BLaER1 treated with 17β-estradiol and CSF1 and Interleukin-3, amounts not matched to agents 10 nM and 100 nM (cell line): Measurements from ENCODE around the gene POLR2A.

Source experiments
- H3K27ac ChIP-seq, 11 experiments: shearing (Covaris generic); formaldehyde crosslinking; 2 replicates each; pipeline ENCODE4 v1.8.1; 2022
- H3K27me3 ChIP-seq, 11 experiments: shearing (Covaris generic); formaldehyde crosslinking; 2 replicates each; pipeline ENCODE4 v1.8.1; 2022
- H3K36me3 ChIP-seq, 11 experiments: shearing (Covaris generic); formaldehyde crosslinking; 2 replicates each; pipeline ENCODE4 v1.8.1; 2022
- H3K4me1 ChIP-seq, 10 experiments: shearing (Covaris generic); formaldehyde crosslinking; 2 replicates each; pipeline ENCODE4 v1.8.1; 2022
- H3K4me2 ChIP-seq, 11 experiments: shearing (Covaris generic); formaldehyde crosslinking; 2 replicates each; pipeline ENCODE4 v1.8.1; 2022
- H3K4me3 ChIP-seq, 10 experiments: shearing (Covaris generic); formaldehyde crosslinking; 2 replicates each; pipeline ENCODE4 v1.8.1; 2022
- H3K9ac ChIP-seq, 11 experiments: shearing (Covaris generic); formaldehyde crosslinking; 2 replicates each; pipeline ENCODE4 v1.8.1; 2022
- H3K9me3 ChIP-seq, 11 experiments: shearing (Covaris generic); formaldehyde crosslinking; replicated peaks in 1 of 11; 2 replicates each; pipeline ENCODE4 v1.8.1; 2022
- H4K20me1 ChIP-seq, 11 experiments: shearing (Covaris generic); formaldehyde crosslinking; 2 replicates each; pipeline ENCODE4 v1.8.1; 2022
- Cebpa-rat ChIP-seq, 11 experiments: shearing (Covaris generic); IDR thresholded peaks; 2 replicates each; pipeline ENCODE4 v1.8.1; 2022

The POLR2A gene

DNA sequence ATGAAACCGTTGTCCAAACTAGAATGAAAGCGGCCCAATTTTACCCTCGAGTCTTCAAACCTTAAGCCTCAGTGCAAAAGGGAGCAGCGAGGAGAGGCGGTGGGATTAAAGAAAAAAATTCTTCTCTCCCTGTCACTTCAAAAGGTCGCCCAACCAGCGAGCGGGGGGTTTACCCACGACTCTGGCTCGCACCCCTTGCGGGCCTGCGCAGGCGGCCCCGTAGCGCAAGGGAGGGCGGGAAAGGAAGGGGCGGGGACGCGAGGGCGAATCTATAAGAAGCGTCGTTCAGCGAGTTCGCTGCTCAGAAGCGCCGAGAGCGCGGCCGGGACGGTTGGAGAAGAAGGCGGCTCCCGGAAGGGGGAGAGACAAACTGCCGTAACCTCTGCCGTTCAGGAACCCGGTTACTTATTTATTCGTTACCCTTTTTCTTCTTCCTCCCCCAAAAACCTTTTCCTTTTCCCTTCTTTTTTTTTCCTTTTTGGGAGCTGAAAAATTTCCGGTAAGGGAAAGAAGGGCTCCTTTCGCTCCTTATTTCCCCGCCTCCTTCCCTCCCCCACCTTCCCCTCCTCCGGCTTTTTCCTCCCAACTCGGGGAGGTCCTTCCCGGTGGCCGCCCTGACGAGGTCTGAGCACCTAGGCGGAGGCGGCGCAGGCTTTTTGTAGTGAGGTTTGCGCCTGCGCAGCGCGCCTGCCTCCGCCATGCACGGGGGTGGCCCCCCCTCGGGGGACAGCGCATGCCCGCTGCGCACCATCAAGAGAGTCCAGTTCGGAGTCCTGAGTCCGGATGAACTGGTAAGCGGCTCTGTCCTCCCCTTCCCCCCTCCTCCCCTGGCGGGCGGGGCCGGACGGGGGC is at the start of gene POLR2A:
TSS of gene POLR2A (plus strand) at position 300 of the 852 bp plus-strand sequence.
- H3K9ac ChIP-seq: peak within 1 kb of the TSS; percentile 87 to 100 (median 98)
- TF ChIP-seq Cebpa-rat (IDR thresholded peaks at IDR 0.05): no peak
- H3K9me3 ChIP-seq: no peaks in the 10 kb centered on the region
- peak within 1 kb of the TSS; percentile 65 to 85 (median 77) for H3K4me3 ChIP-seq
- H3K4me2 ChIP-seq: peak within 1 kb of the TSS; percentile 88 to 98 (median 95)
- H3K27me3 ChIP-seq: no peaks in the 10 kb centered on the region
- peak within 1 kb of the TSS; percentile 97 to 100 (median 99) for H3K27ac ChIP-seq
- H3K36me3 ChIP-seq: peaks cover 0 to 38% (median 21%) of the 10 kb centered on the region in 11 experiments; a peak in 15 of 22 replicates
- H3K4me1 ChIP-seq: peaks cover 70 to 77% (median 73%) of the 10 kb centered on the region in 10 experiments
- H4K20me1 ChIP-seq: peaks cover 46 to 47% (median 46%) of the 10 kb centered on the region in 11 experiments

DNA sequence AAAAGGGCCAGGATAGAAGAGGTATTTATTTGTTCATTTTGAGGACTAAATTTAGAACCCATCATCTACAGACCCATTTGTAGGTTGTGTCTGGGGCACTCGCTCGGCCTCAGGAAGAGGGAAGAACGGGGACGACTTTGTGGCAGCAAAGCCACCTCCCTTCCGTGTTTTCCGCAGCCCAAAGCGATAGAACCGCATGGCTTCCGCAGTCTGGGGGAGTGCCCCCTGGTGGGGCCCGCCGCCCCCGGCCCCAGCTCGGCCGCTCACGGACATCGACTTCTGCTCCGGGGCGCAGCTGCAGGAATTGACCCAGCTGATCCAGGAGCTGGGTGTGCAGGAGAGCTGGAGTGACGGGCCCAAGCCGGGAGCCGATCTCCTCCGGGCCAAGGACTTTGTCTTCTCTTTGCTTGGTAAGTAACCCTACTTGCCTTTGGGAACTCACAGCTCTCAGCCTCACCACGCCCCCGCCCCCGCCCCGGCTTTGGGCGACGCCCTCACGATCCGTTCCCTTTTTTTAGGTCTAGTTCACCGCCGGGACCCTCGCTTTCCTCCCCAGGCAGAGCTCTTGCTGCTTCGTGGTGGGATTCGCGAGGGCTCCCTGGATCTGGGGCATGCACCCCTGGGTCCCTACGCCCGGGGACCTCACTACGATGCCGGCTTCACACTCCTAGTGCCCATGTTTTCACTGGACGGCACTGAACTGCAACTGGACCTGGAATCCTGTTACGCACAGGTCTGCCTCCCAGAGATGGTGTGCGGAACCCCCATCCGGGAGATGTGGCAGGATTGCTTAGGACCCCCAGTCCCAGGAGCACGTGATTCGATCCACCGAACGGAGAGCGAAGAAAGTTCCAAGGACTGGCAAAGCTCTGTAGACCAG is 48.2 kb upstream of the POLR2A start:
- H3K4me1 ChIP-seq: peaks cover 46 to 61% (median 55%) of the 10 kb centered on the region in 10 experiments
- peak overlapping the region; percentile 92 to 99 (median 95) for H3K4me2 ChIP-seq
- H3K27ac ChIP-seq: peak overlapping the region in 10 of 11 experiments; percentile 64 to 84 (median 73); a peak in 21 of 22 replicates
- H3K9me3 ChIP-seq: no peaks in the 10 kb centered on the region
- peaks cover 36 to 43% (median 40%) of the 10 kb centered on the region in 11 experiments for H3K27me3 ChIP-seq
- peak overlapping the region; percentile 63 to 80 (median 74) for H3K4me3 ChIP-seq
- H3K36me3 ChIP-seq: no peaks in the 10 kb centered on the region
- no peak for TF ChIP-seq Cebpa-rat (IDR thresholded peaks at IDR 0.05)
- H4K20me1 ChIP-seq: peaks cover 18 to 49% (median 40%) of the 10 kb centered on the region in 11 experiments; a peak in 21 of 22 replicates
- peak overlapping the region; percentile 70 to 84 (median 81) for H3K9ac ChIP-seq

DNA sequence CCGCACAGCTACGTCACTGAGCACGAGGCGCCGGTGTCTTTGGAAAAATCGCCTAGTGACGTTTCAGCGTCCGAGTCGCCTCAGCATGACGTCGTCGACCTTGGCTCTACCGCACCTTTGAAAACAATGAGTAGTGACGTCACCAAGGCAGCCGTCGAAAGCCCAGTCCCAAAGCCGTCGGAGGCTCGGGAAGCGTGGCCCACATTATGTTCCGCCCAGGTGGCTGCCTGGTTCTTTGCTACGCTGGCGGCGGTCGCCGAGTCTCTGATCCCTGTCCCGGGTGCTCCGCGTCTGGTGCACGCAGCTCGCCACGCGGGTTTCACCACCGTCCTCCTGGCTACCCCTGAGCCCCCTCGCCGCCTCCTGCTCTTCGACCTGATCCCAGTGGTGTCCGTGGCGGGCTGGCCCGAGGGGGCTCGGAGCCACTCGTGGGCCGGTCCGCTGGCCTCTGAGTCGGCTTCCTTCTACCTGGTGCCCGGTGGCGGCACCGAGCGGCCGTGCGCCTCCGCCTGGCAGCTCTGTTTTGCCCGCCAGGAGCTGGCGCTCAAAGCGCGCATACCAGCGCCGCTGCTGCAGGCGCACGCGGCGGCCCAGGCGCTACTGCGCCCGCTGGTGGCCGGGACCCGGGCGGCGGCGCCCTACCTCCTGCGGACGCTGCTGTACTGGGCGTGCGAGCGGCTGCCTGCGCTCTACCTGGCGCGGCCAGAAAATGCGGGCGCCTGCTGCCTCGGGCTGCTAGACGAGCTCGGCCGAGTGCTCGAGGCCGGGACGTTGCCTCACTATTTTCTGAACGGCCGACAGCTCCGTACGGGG is 47.4 kb upstream of the POLR2A start:
- peak overlapping the region in 9 of 11 experiments; percentile 66 to 84 (median 74); a peak in 14 of 22 replicates for H3K27ac ChIP-seq

DNA sequence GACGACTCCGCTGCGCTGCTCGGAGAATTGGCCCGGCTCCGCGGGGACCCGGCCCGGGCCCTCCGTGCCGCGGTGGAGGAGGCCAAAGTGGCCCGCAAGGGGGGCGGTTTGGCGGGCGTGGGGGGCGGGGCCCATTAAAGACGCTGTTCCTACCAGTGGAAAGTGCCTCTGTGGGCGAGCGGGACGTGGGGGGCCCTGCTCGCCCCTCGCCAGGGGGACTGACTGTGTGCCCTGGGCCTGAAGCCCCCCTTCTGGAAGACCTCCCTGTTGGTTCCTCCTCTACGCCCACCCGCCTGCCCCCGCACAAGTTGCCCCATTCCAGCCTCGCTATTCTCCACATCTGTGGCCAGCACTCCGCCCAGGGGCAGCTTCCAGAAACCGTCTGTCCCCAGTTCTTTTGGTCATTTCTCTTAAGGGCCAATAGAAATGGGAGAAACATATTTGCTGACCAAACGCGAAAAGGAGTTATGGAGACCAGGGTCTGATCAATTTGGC is 46.8 kb upstream of the POLR2A start:
- H3K27ac ChIP-seq: no peak overlapping the region
- H3K4me2 ChIP-seq: peak overlapping the region; percentile 92 to 99 (median 95)
- no peak for TF ChIP-seq Cebpa-rat (IDR thresholded peaks at IDR 0.05)
- H3K4me3 ChIP-seq: peak overlapping the region; percentile 63 to 80 (median 74); a peak in 19 of 20 replicates
- H3K9me3 ChIP-seq: no peaks in the 10 kb centered on the region
- no peaks in the 10 kb centered on the region for H3K36me3 ChIP-seq
- peaks cover 18 to 56% (median 42%) of the 10 kb centered on the region in 11 experiments; a peak in 21 of 22 replicates for H4K20me1 ChIP-seq
- peaks cover 46 to 62% (median 57%) of the 10 kb centered on the region in 10 experiments for H3K4me1 ChIP-seq
- H3K9ac ChIP-seq: peak overlapping the region in 10 of 11 experiments; percentile 40 to 84 (median 74); a peak in 8 of 22 replicates
- peaks cover 51 to 58% (median 55%) of the 10 kb centered on the region in 11 experiments for H3K27me3 ChIP-seq

More for the DNA sequence above, 47.4 kb upstream of the POLR2A start:
- H3K36me3 ChIP-seq: no peaks in the 10 kb centered on the region
- H3K9ac ChIP-seq: peak overlapping the region; percentile 70 to 84 (median 81); a peak in 21 of 22 replicates
- H3K4me2 ChIP-seq: peak overlapping the region; percentile 92 to 99 (median 95)
- H4K20me1 ChIP-seq: peaks cover 18 to 54% (median 42%) of the 10 kb centered on the region in 11 experiments; a peak in 21 of 22 replicates
- TF ChIP-seq Cebpa-rat (IDR thresholded peaks at IDR 0.05): no peak
- peaks cover 45 to 51% (median 48%) of the 10 kb centered on the region in 11 experiments for H3K27me3 ChIP-seq
- H3K4me1 ChIP-seq: peaks cover 46 to 62% (median 57%) of the 10 kb centered on the region in 10 experiments
- no peaks in the 10 kb centered on the region for H3K9me3 ChIP-seq
- H3K4me3 ChIP-seq: peak overlapping the region; percentile 63 to 80 (median 74)

DNA sequence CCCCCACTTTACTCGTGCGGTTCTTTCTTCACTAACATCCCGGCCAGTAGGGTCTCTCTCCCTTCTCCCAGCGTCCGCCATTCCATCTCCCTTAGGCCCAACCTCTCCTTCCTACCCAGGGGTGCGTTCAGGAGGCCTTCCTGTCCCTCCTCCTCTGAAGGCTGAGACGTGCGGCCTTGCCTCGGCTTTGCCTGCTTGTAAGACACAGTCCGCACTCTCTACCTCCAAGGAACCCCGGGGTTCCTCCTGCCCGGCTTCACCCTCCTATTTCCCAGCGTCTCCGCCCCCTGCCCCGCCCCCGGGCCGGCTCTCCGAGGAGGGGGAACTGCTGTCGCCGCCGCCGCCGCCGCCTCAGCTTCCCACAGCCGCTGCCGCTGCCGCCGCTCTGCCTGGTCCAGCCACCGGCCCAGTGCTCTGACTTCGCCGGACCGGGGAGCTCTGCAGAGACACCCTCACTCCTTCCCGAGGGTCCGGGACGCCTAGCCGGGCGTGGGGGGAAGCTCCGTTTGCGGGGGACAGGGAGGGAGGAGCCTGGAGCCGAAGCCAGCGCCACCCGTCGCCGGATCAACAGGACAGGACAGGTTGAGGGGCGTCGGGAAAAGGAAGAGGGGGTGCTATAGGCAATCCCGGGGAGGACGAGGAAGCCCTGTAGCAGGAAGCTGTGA is 46.1 kb upstream of the POLR2A start:
- Histone ChIP-seq H3K36me3 (no peaks in the 10 kb centered on the region), H3K4me3 (peak overlapping the region; percentile 47 to 79 (median 68)), H3K9me3 (no peaks in the 10 kb centered on the region), H3K27me3 (peaks cover 58 to 64% (median 61%) of the 10 kb centered on the region in 11 experiments), H3K4me2 (peak overlapping the region; percentile 92 to 99 (median 95)), H3K4me1 (peaks cover 46 to 62% (median 57%) of the 10 kb centered on the region in 10 experiments), H3K9ac (peak overlapping the region in 10 of 11 experiments; percentile 34 to 82 (median 60); a peak in 19 of 22 replicates), H4K20me1 (peaks cover 18 to 58% (median 42%) of the 10 kb centered on the region in 11 experiments; a peak in 21 of 22 replicates), H3K27ac (no peak overlapping the region)
- TF ChIP-seq Cebpa-rat (IDR thresholded peaks at IDR 0.05): no peak

DNA sequence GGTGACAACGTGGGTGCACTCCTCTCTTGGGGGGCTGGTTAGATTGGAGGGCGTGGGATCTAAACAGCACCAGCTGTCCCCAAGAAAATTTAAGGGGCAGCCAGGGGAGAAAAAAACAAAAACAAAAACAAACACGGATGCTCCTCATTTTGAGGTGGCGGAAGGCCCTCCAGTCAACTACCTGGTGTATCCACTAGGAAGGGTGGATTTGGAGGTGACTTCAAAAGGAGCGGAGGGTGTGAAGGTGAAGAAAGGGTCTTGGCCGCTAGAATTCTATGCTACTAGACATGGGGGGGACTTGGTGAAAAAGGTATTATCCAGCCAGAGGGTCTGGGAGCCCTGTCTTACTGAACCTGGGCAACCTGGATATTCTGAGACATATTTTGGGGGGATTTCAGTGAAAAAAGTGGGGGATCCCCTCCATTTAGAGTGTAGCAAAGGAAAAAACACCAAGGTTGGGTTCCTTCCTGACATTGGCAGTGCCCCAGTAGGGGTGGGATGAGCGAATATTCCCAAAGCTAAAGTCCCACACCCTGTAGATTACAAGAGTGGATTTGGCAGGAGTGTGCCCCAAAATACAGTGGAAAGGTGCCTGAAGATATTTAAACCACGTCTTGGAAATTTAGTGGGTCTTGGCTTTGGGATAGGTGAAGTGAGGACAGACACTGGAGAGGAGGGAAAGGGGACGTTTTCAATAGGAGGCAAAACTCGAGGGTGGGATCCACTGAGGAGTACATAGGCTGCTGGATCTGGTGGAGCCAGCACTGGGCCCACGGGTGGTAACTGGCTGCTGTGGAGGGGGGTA is 45.3 kb upstream of the POLR2A start:
- Histone ChIP-seq H3K9ac (peak overlapping the region in 10 of 11 experiments; percentile 34 to 82 (median 60); a peak in 15 of 22 replicates), H3K4me1 (peaks cover 46 to 61% (median 57%) of the 10 kb centered on the region in 10 experiments), H3K27ac (no peak overlapping the region)

More for the DNA sequence above, 45.3 kb upstream of the POLR2A start:
- peak overlapping the region; percentile 42 to 79 (median 65); a peak in 19 of 20 replicates for H3K4me3 ChIP-seq
- peaks cover 66 to 72% (median 69%) of the 10 kb centered on the region in 11 experiments for H3K27me3 ChIP-seq
- peaks cover 18 to 65% (median 42%) of the 10 kb centered on the region in 11 experiments; a peak in 21 of 22 replicates for H4K20me1 ChIP-seq
- no peaks in the 10 kb centered on the region for H3K9me3 ChIP-seq
- no peak for TF ChIP-seq Cebpa-rat (IDR thresholded peaks at IDR 0.05)
- H3K36me3 ChIP-seq: no peaks in the 10 kb centered on the region
- peak overlapping the region; percentile 92 to 99 (median 95) for H3K4me2 ChIP-seq
